ENCODE results near the gene GEN1. TPM values are rescaled to one million over a fixed set of nuclear protein-coding genes. Genes with fewer than 3 reads are reported as not detected.

GEN1 gene
- total and polyA plus RNA-seq, 2 of the 13 experiments (the other 11 are each of a cell fraction or from before 2014, with no cell fraction given), result 9.9 to 27.1 TPM

DNA sequence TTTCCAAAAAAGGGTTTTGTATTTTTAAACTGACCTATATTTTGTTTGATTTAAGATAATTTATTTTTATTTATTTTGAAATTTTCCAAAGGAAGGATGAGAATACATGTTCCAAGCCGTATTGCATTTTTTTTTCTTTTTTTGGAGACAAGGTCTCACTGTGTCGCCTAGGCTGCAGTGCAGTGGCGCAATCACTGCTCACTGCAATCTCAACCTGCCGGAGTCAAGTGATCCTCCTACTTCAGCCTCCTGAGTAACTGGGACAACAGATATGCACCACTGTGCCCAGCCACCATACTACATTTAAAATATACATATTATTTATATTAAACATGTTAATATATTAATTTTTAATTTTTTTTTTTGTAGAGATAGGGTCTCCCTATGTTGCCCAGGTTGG, 15.0 kb downstream of the GEN1 start:
- no peak for FAIRE-seq
- intact Hi-C loops (cut with micrococcal nuclease; ENCODE audit: unreplicated experiment), result no loop called here
- no TSS peak for BruUV-seq (replicated peaks)
- peaks cover 3 to 33% of the 10 kb centered on the region in 2 experiments; a peak in 4 of 5 replicates for H3K36me3 ChIP-seq (replicated peaks in 1 of 2; ENCODE audit: control insufficient read depth in 1 of 2, insufficient read depth in 2 of 2, low read length in 2 of 2)
- 96% methylated on average over 4 of the region's 4 CpGs for WGBS (ENCODE audit: low lambda C conversion rate)
- DNase-seq (ENCODE audit: low spot score), result no peak
- no peak overlapping the region for H3K4me2 ChIP-seq (ENCODE audit: low read depth, low read length)
- ATAC-seq, result no peak
- ChIA-PET CTCF (ENCODE audit: low intra/inter-chr PET ratio, low total read pairs) (no interaction called here), POLR2A (no interaction called here)
- H3K9ac ChIP-seq (ENCODE audit: insufficient read depth, low read depth, low read length), result no peak overlapping the region
- no peaks in the 10 kb centered on the region for H4K20me1 ChIP-seq (ENCODE audit: insufficient read depth, low read length)
- no peak overlapping the region for H2AFZ ChIP-seq (ENCODE audit: low read length)
- no peaks in the 10 kb centered on the region for H3K27me3 ChIP-seq (ENCODE audit: control insufficient read depth in 1 of 2, insufficient read depth in 2 of 2, low read length in 2 of 2)
- H3K9me3 ChIP-seq (ENCODE audit: low read length), result no peaks in the 10 kb centered on the region
- H3K79me2 ChIP-seq (ENCODE audit: insufficient read depth, low read length), result no peaks in the 10 kb centered on the region
- peaks cover 12% of the 10 kb centered on the region for H3K4me1 ChIP-seq (ENCODE audit: insufficient read depth, low read length)
- TF ChIP-seq CEBPB (IDR thresholded peaks at IDR 0.05; ENCODE audit: borderline replicate concordance, low read depth, low read length) (peak; percentile 81), HOXD1 (CRISPR knock-in tag; IDR thresholded peaks at IDR 0.05) (no peak), CEBPG (CRISPR knock-in tag; IDR thresholded peaks at IDR 0.05) (peak; percentile 27; the same call in 1 of the 2 replicates)
- TF ChIP-seq, protein P1, sequence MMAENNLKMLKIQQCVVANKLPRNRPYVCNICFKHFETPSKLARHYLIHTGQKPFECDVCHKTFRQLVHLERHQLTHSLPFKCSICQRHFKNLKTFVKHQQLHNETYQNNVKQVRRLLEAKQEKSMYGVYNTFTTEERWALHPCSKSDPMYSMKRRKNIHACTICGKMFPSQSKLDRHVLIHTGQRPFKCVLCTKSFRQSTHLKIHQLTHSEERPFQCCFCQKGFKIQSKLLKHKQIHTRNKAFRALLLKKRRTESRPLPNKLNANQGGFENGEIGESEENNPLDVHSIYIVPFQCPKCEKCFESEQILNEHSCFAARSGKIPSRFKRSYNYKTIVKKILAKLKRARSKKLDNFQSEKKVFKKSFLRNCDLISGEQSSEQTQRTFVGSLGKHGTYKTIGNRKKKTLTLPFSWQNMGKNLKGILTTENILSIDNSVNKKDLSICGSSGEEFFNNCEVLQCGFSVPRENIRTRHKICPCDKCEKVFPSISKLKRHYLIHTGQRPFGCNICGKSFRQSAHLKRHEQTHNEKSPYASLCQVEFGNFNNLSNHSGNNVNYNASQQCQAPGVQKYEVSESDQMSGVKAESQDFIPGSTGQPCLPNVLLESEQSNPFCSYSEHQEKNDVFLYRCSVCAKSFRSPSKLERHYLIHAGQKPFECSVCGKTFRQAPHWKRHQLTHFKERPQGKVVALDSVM (CRISPR knock-in tag; IDR thresholded peaks at IDR 0.05), result 0 out of 2 replicates have a peak, but pooled peaks have one; percentile 29
- in situ Hi-C loops (cut with HindIII; ENCODE audit: extremely low pct_ligation_motif_present, low pct_unique_long_range_greater_than_20kb), result no loop called here
- no peak overlapping the region for H3K4me3 ChIP-seq (replicated peaks in 1 of 3; ENCODE audit: insufficient read depth in 1 of 3, low read depth in 2 of 3, low read length in 3 of 3)
- no peak overlapping the region for H3K27ac ChIP-seq (ENCODE audit: extremely low read length, insufficient read depth, low read length)

DNA sequence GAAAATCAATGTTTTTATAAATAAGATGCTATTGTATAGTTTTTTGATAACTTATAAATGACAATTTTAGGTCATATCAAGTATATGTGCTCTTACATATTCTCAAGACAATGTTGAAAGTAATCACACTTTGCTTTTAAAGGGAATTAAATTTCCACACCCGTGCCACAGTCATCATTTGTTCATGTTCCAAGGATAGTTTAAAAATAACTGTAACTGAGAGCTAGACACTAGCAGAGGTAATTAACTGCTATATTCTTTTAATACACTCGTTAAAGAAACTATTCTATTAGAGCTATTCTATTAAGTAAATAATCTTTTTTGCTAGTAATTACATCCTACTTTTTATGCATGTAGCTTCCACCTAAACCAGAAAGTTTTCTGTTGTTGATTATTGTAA, 18.0 kb downstream of the GEN1 start:
- Histone ChIP-seq H3K36me3 (replicated peaks in 1 of 2; ENCODE audit: control insufficient read depth in 1 of 2, insufficient read depth in 2 of 2, low read length in 2 of 2) (peaks cover 2 to 38% of the 10 kb centered on the region in 2 experiments; a peak in 4 of 5 replicates), H3K9ac (ENCODE audit: insufficient read depth, low read depth, low read length) (no peak overlapping the region), H3K79me2 (ENCODE audit: insufficient read depth, low read length) (no peaks in the 10 kb centered on the region), H3K4me2 (ENCODE audit: low read depth, low read length) (no peak overlapping the region), H3K4me1 (ENCODE audit: insufficient read depth, low read length) (no peaks in the 10 kb centered on the region), H2AFZ (ENCODE audit: low read length) (no peak overlapping the region), H3K27me3 (ENCODE audit: control insufficient read depth in 1 of 2, insufficient read depth in 2 of 2, low read length in 2 of 2) (no peaks in the 10 kb centered on the region), H3K4me3 (replicated peaks in 1 of 3; ENCODE audit: insufficient read depth in 1 of 3, low read depth in 2 of 3, low read length in 3 of 3) (no peak overlapping the region), H3K27ac (ENCODE audit: extremely low read length, insufficient read depth, low read length) (no peak overlapping the region), H4K20me1 (ENCODE audit: insufficient read depth, low read length) (no peaks in the 10 kb centered on the region), H3K9me3 (ENCODE audit: low read length) (no peaks in the 10 kb centered on the region)
- BruUV-seq (replicated peaks), result no TSS peak
- intact Hi-C loops (cut with micrococcal nuclease; ENCODE audit: unreplicated experiment), result no loop called here
- ATAC-seq (no peak), DNase-seq (ENCODE audit: low spot score) (no peak), FAIRE-seq (no peak)
- WGBS (ENCODE audit: low lambda C conversion rate), result 97% methylated on average over 2 of the region's 2 CpGs
- POLR2A ChIA-PET, result no interaction called here
- CTCF ChIA-PET (ENCODE audit: low intra/inter-chr PET ratio, low total read pairs), result no interaction called here
- in situ Hi-C loops (cut with HindIII; ENCODE audit: extremely low pct_ligation_motif_present, low pct_unique_long_range_greater_than_20kb), result no loop called here
- TF ChIP-seq, protein P2, sequence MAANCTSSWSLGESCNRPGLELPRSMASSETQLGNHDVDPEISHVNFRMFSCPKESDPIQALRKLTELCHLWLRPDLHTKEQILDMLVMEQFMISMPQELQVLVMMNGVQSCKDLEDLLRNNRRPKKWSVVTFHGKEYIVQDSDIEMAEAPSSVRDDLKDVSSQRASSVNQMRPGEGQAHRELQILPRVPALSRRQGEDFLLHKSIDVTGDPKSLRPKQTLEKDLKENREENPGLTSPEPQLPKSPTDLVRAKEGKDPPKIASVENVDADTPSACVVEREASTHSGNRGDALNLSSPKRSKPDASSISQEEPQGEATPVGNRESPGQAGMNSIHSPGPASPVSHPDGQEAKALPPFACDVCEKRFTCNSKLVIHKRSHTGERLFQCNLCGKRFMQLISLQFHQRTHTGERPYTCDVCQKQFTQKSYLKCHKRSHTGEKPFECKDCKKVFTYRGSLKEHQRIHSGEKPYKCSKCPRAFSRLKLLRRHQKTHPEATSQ (CRISPR knock-in tag; IDR thresholded peaks at IDR 0.05; ENCODE audit: borderline replicate concordance), result no peak
- TF ChIP-seq ZNF737 (CRISPR knock-in tag; IDR thresholded peaks at IDR 0.05; ENCODE audit: borderline replicate concordance) (no peak), KAT8 (CRISPR knock-in tag; IDR thresholded peaks at IDR 0.05) (no peak), ZFP41 (CRISPR knock-in tag; IDR thresholded peaks at IDR 0.05; ENCODE audit: borderline replicate concordance) (no peak), NCOR1 (IDR thresholded peaks at IDR 0.05; ENCODE audit: borderline replicate concordance, low read length) (no peak), STAG1 (CRISPR knock-in tag; IDR thresholded peaks at IDR 0.05) (no peak), HDAC6 (IDR thresholded peaks at IDR 0.05; ENCODE audit: low read depth, low read length) (no peak), FLYWCH1 (CRISPR knock-in tag; IDR thresholded peaks at IDR 0.05) (no peak)
- TF ChIP-seq, protein P3, sequence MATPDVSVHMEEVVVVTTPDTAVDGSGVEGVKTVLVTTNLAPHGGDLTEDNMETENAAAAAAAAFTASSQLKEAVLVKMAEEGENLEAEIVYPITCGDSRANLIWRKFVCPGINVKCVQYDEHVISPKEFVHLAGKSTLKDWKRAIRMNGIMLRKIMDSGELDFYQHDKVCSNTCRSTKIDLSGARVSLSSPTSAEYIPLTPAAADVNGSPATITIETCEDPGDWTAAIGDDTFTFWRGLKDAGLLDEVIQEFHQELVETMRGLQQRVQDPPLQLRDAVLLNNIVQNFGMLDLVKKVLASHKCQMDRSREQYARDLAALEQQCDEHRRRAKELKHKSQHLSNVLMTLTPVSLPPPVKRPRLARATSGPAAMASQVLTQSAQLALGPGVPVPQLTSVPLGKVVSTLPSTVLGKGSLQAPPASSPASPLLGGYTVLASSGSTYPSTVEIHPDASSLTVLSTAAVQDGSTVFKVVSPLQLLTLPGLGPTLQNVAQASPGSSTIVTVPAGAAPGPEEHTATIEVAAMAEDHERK (CRISPR knock-in tag; IDR thresholded peaks at IDR 0.05; ENCODE audit: low read depth), result no peak

Measured in HepG2 (cell line).